Kasumi-1 (cell line): ENCODE results near the gene MRPL24.

Experiments used
- DNase-seq, 2 experiments: peaks; one replicate each; lab custom pipeline; 2025; lab: John Stamatoyannopoulos, UW

Gene MRPL24

DNA sequence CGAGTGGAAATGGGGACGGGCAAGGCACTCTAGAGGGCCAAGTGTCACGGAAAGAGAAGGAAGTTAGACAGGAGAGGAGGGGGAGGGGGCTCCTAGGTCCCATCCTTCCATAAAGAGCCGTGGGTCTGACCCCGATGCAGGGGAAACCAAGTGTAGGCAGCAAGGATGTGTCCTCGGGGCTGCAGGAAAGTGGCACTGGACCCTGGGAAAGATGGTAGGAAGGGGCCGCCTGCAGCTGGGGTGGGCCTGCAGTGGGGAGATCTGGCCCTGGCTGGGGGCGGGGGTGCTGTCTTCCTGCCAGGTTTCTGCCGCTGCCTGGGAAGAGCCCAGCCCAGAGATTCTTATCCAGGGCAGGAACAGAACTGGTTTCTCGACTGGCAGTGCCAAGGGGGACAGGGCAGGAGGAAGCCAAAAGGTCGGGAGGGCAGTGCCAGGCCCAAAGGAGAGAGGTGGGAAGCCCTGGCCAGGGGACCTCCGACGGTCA, 48.4 kb downstream of the MRPL24 start:
- DNase-seq = no peak

GRCh38 chr1:156691665-156692440, 49.0 kb downstream of the MRPL24 start:
- DNase-seq = peak in 1 of 2 experiments; percentile 27

GRCh38 chr1:156691191-156691590, 49.7 kb downstream of the MRPL24 start:
- DNase-seq = no peak

DNA sequence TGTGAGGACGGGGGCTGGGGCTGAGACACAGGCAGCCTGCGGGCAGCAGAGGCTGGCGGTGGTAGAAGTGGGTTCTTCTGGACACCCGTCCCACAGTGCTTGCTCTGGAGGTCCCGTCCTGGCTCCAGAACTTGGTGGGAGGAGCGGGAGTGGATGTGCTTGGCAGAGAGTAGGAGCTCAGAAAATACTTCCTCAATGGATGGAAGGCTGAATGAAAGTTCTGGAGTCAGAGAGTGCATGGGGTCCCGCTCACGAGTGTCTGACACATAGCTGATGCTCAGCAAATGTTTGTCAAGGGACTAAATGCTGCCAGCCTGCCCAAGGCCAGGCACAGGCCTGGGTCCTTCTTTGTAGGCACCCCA, 50.2 kb downstream of the MRPL24 start:
- DNase-seq = no peak

GRCh38 chr1:156689953-156690674, 50.8 kb downstream of the MRPL24 start:
- no peak for DNase-seq

- peak; percentile 69 to 79 for DNase-seq
These were observed 51.6 kb downstream of the MRPL24 start for GRCh38 chr1:156689035-156689952.
